ENCODE measurements around the gene PHOX2A.

- TF ChIP-seq CTCF (IDR thresholded peaks at IDR 0.05), result no peak
- TF ChIP-seq POLR2A (IDR thresholded peaks at IDR 0.05), result no peak
These were observed 16.6 kb upstream of the PHOX2A start for GRCh38 chr11:72260574-72260973.

Measured in lower leg skin (tissue), 3 donors.